Neutrophil (primary cell): ENCODE results near the gene LRIG2.
"Not testable (repeated sequence)": the region's sequence is repeated elsewhere in the genome, so short reads cannot be mapped to it uniquely, and the experiment has no call there.

Experiments
- H3K27ac ChIP-seq: fragments of 200-600 bp; sonication (generic); 2 replicates; pipeline ENCODE4 v1.5.1; 2016; ENCODE audit warnings: mild to moderate bottlenecking, moderate library complexity
- H3K27me3 ChIP-seq: fragments of 200-600 bp; sonication (generic); 2 replicates; pipeline ENCODE4 v1.6.0; 2016; ENCODE audit warnings: mild to moderate bottlenecking
- H3K36me3 ChIP-seq: fragments of 200-600 bp; sonication (generic); 2 replicates; pipeline ENCODE4 v1.5.1; 2017
- H3K4me1 ChIP-seq, 2 experiments: fragments of 200-600 bp in 1 of 2; sonication (generic) in 1 of 2; 1 replicate in 1 of 2; 2 replicates in 1 of 2; pipeline versions ENCODE4 v1.5.1 to v1.6.1; 2013 to 2016; ENCODE audit warnings: low read depth in 1 of 2, low read length in 1 of 2, mild to moderate bottlenecking in 1 of 2, moderate library complexity in 1 of 2; ENCODE audit not compliant: control insufficient read depth in 1 of 2, insufficient read depth in 1 of 2
- H3K4me3 ChIP-seq, 2 experiments: fragments of 200-600 bp in 1 of 2; sonication (generic) in 1 of 2; 1 replicate in 1 of 2; 2 replicates in 1 of 2; pipeline ENCODE4 v1.5.1; 2013 to 2016; ENCODE audit warnings: low read depth in 1 of 2, low read length in 1 of 2, mild to moderate bottlenecking in 1 of 2, moderate library complexity in 1 of 2
- H3K9me3 ChIP-seq: fragments of 200-600 bp; sonication (generic); 2 replicates; pipeline ENCODE4 v1.5.1; 2016
- CTCF ChIP-seq: fragments of 200-600 bp; sonication (generic); IDR thresholded peaks from 2 replicates; pipeline ENCODE4 v1.5.1; 2016; ENCODE audit warnings: antibody characterized with exemption

The LRIG2 gene

DNA sequence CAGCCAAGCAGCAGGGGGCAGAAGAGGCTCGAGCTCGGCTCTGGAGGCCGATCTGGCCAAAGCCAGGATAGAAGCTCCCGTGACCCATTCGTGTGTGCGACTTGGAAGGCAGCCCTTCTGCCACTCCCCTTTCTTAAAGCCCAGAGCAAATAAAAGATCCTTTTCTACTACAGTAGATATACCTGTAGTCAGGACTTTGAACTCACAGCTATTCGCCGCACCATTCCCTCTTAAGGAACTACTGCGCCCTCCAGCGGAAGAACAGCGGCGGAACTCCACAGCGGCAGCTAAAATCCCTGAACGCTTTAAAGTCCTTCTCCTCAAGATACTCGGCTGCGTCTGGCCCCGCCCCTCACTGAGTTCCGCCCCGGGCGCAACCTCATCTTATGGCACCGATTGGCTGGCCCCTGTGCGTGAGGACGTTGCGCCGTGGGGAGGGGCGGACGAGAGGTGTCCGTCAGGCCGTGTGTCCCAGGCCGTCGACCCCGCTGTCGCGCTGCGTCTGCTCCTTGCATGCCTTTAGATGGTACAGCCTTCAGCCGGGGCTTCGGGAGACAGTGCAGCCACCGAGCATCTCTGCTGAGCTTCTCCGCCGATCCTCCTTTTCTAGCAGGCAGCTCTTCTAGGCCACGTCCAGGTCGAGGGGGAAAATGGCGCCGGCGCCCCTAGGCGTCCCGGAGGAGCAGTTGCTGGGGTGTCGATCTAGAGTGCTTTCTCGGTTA lies at the start of gene LRIG2:
Gene LRIG2, plus strand, starts transcription at position 442 of the 722 bp plus-strand sequence. Its CDS starts 209 bp downstream, at position 651.
- Histone ChIP-seq H3K4me3 (peak within 1 kb of the TSS; percentile 92 to 99), H3K4me1 (peaks cover 22 to 23% of the 10 kb centered on the region in 2 experiments)
- TF ChIP-seq CTCF, result peak; percentile 98

DNA sequence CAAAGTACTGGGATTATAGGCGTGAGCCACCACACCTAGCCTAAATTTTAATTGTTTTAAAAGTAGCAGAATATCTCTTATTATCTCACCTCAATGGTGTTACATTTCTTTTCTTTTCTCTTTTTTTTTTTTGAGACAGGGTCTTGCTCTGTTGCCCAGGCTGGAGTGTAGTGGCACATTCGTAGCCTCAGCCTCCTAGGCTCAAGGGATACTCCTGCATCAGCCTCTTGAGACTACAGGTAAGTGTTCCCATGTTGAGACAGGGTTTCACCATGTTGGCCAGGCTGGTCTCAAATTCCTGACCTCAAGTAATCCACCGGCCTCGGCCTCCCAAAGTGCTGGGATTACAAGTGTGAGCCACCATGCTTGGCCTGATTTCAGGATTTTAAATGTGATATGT lies 49.7 kb upstream of the LRIG2 start:
- H3K4me3 ChIP-seq, H3K36me3 ChIP-seq, H3K4me1 ChIP-seq, H3K27ac ChIP-seq, H3K27me3 ChIP-seq, H3K9me3 ChIP-seq: not testable (repeated sequence)

More for the DNA sequence above, at the start of gene LRIG2:
- no peaks in the 10 kb centered on the region for H3K27me3 ChIP-seq
- H3K27ac ChIP-seq, result peak within 1 kb of the TSS; percentile 77
- H3K9me3 ChIP-seq, result no peaks in the 10 kb centered on the region
- H3K36me3 ChIP-seq, result no peaks in the 10 kb centered on the region

GRCh38 chr1:113027007-113027406 lies 46.0 kb upstream of the LRIG2 start:
- Histone ChIP-seq H3K4me3 (no peak overlapping the region), H3K27ac (no peak overlapping the region), H3K9me3 (no peaks in the 10 kb centered on the region), H3K36me3 (no peaks in the 10 kb centered on the region), H3K27me3 (no peaks in the 10 kb centered on the region), H3K4me1 (no peaks in the 10 kb centered on the region)
- TF ChIP-seq CTCF, result no peak

GRCh38 chr1:113027449-113027848 lies 45.5 kb upstream of the LRIG2 start:
- no peaks in the 10 kb centered on the region for H3K4me1 ChIP-seq
- no peak for TF ChIP-seq CTCF
- H3K27ac ChIP-seq, result no peak overlapping the region
- H3K4me3 ChIP-seq, result no peak overlapping the region
- no peaks in the 10 kb centered on the region for H3K27me3 ChIP-seq
- no peaks in the 10 kb centered on the region for H3K9me3 ChIP-seq
- no peaks in the 10 kb centered on the region for H3K36me3 ChIP-seq

- Histone ChIP-seq H3K27ac (no peak overlapping the region), H3K4me1 (no peaks in the 10 kb centered on the region), H3K27me3 (no peaks in the 10 kb centered on the region), H3K4me3 (no peak overlapping the region), H3K9me3 (no peaks in the 10 kb centered on the region), H3K36me3 (no peaks in the 10 kb centered on the region)
- TF ChIP-seq CTCF, result no peak
Measured at GRCh38 chr1:113029822-113030221, 43.2 kb upstream of the LRIG2 start.

DNA sequence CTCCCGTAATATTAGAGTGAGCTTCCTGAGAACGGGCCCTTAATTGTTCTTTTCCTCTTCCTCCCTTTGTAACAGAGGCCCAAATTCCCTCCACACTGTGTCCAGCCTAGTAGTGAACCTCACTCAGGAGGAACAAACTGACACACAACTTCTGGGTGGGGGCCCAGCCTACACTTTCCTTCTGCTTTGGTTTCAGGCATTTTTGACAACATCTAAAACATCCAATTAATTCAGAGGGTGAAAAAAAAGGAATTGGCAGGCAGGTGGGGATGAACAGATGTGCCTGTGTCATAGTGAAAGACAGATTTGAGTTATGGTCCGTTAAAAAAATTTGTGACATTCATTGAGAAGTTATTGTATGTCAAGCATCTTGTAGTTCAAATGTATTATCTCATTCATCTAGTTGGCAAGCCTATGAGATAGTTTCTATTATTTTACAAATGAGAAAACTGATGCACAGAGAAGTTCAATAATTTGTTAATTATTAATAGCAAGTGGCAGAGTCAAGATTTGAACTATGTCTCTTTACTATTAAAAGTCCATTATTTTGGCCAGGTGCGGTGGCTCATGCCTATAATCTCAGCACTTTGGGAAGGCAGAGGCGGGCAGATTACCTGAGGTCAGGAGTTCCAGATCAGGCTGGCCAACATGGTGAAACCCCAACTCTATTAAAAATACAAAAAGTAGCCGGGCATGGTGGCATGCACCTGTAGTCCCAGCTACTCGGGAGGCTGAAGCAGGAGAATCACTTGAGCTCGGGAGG lies 41.6 kb upstream of the LRIG2 start:
- no peak for TF ChIP-seq CTCF
- H3K27ac ChIP-seq, result no peak overlapping the region
- H3K4me3 ChIP-seq, result no peak overlapping the region
- H3K4me1 ChIP-seq, result no peaks in the 10 kb centered on the region
- no peaks in the 10 kb centered on the region for H3K9me3 ChIP-seq
- H3K36me3 ChIP-seq, result no peaks in the 10 kb centered on the region
- H3K27me3 ChIP-seq, result peaks cover 3% of the 10 kb centered on the region
